ENCODE data around the gene ENPP6.

The ENPP6 gene

GRCh38 chr4:184103527-184104264, 114.0 kb downstream of the ENPP6 start:
- DNase-seq = no peak

GRCh38 chr4:184102927-184103326, 114.7 kb downstream of the ENPP6 start:
- no peak for DNase-seq

GRCh38 chr4:184102488-184102887, 115.2 kb downstream of the ENPP6 start:
- no peak for DNase-seq

- DNase-seq = no peak
Measured at GRCh38 chr4:184101711-184102110, 116.0 kb downstream of the ENPP6 start.

GRCh38 chr4:184100297-184100885, 117.3 kb downstream of the ENPP6 start:
- DNase-seq = peak; percentile 24

GRCh38 chr4:184099535-184099966, 118.1 kb downstream of the ENPP6 start:
- DNase-seq = no peak

- DNase-seq = no peak
Measured at GRCh38 chr4:184099000-184099399, 118.7 kb downstream of the ENPP6 start.

- DNase-seq = no peak
Measured at GRCh38 chr4:184097815-184098214, 119.9 kb downstream of the ENPP6 start.

GRCh38 chr4:184097241-184097605, 120.5 kb downstream of the ENPP6 start:
- no peak for DNase-seq

- no peak for DNase-seq
Measured at GRCh38 chr4:184096561-184097240, 121.0 kb downstream of the ENPP6 start.

GRCh38 chr4:184094532-184095159, 123.0 kb downstream of the ENPP6 start:
- DNase-seq = no peak

- no peak for DNase-seq
Measured at GRCh38 chr4:184091986-184092385, 125.7 kb downstream of the ENPP6 start.

GRCh38 chr4:184090571-184090970, 127.1 kb downstream of the ENPP6 start:
- DNase-seq = no peak

GRCh38 chr4:184080674-184081073, 137.0 kb downstream of the ENPP6 start:
- no peak for DNase-seq

GRCh38 chr4:184074677-184075388, 142.8 kb downstream of the ENPP6 start:
- DNase-seq = no peak

GRCh38 chr4:184067931-184068554, 149.6 kb downstream of the ENPP6 start:
- DNase-seq = no peak

- DNase-seq = no peak
Measured at GRCh38 chr4:184066584-184067300, 150.9 kb downstream of the ENPP6 start.

- DNase-seq = no peak
Measured at GRCh38 chr4:184064877-184065276, 152.8 kb downstream of the ENPP6 start.

GRCh38 chr4:184062769-184063168, 154.9 kb downstream of the ENPP6 start:
- no peak for DNase-seq

- DNase-seq = no peak
Measured at GRCh38 chr4:184061582-184061981, 156.1 kb downstream of the ENPP6 start.

GRCh38 chr4:184059099-184059498, 158.6 kb downstream of the ENPP6 start:
- no peak for DNase-seq

- DNase-seq = no peak
Measured at GRCh38 chr4:184058026-184058425, 159.6 kb downstream of the ENPP6 start.

Data from fibroblast of skin of back (primary cell).